NCI-H146 treated with DMSO at 0.1 percent for 48 hours (cell line): ENCODE measurements around the gene SLC8A2.

Experiments
- DNase-seq: peaks from one replicate; lab custom pipeline; 2025; ENCODE audit not compliant: unreplicated experiment; lab: John Stamatoyannopoulos, UW

SLC8A2 gene

GRCh38 chr19:47471733-47472457 is at the start of gene SLC8A2:
Gene SLC8A2 (minus strand): TSS chr19:47471893. CDS start chr19:47466403, 5,490 bp downstream.
- peak; percentile 47 for DNase-seq

GRCh38 chr19:47520839-47521238 is 49.1 kb upstream of the SLC8A2 start:
- no peak for DNase-seq

- DNase-seq = no peak
These were observed 48.7 kb upstream of the SLC8A2 start for GRCh38 chr19:47520343-47520806.

DNA sequence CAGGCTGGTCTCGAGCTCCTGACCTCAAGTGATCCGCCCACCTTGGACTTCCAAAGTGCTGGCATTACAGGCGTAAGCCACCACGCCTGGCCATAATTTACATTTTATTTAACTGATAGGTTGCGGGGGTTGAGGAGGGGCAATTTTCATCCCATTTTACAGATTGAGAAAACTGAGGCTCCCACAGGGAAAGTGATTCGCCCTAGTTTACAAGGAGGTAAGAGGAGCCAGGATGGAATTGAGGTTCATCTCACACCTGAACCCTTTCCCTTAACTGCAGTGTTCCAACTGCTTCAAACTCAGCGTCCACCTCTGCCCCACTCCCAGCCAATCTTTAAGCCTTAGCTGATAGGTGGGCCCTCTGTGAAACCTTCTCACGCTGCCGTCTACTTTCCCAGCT is 47.2 kb upstream of the SLC8A2 start:
- DNase-seq = no peak

- DNase-seq = no peak
These were observed 46.4 kb upstream of the SLC8A2 start for GRCh38 chr19:47518139-47518538.

GRCh38 chr19:47514869-47515588 is 43.3 kb upstream of the SLC8A2 start, which contains the start of gene NAPA:
Gene NAPA (minus strand): TSS chr19:47515063. CDS start chr19:47514940, 123 bp downstream.
- DNase-seq = peak; percentile 99

DNA sequence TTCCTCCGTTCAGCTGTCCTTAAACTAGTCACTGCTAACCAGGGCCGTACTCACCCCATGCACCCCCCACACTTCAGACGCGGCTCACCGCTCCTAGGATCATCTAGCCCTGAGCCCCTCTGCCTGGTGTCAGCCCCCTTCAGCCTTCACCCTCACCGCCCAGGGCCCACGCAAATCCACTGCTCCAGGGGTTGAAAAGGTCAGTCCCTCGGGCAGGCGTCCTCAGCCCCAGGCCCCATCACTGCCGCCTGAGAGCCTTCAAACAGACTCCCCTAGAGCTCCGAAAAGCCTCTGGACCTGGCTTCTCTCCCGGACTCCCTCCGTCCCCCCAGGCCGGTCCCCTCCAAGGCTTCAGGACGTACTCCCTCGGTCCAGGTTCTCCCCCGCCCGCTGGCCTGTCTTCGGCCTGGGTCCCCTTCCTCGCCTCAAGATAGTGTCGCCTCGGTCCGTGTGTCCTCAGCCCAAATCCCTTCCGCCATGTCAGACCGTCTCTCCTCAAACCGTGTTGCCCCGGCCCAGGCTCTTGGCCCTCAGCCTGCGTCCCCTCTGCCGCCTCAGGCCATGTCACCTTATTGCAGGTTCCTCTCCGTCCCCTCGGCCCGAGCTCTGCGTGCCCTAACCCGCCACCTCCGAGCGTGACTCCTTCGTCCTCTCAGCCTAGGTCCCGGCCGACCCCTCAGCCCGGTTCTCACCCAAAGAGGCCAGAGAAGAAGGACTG is 42.6 kb upstream of the SLC8A2 start:
- DNase-seq = no peak

DNA sequence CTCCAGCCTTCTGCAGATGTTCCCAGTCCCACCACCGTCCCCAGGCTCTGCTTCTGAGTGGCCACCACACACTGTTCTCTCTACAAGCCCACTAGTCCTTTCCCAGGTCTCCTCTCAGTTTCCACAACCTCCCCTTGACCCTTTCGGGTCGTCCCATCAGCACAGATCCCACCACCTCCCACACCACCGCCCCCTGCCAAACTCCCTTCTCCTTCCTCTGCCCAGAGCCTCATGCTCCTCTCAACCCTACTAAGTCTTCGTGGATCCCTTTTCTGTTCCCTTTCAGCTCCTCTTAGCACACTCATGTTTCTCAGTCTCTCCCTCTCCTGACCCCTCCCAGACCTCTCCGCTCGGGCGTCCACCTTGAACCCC is 41.2 kb upstream of the SLC8A2 start:
- no peak for DNase-seq

- DNase-seq = no peak
These were observed 40.7 kb upstream of the SLC8A2 start for GRCh38 chr19:47512183-47512947.

- DNase-seq = no peak
These were observed 40.0 kb upstream of the SLC8A2 start for GRCh38 chr19:47511681-47512080.

GRCh38 chr19:47511128-47511517 is 39.4 kb upstream of the SLC8A2 start:
- no peak for DNase-seq

DNA sequence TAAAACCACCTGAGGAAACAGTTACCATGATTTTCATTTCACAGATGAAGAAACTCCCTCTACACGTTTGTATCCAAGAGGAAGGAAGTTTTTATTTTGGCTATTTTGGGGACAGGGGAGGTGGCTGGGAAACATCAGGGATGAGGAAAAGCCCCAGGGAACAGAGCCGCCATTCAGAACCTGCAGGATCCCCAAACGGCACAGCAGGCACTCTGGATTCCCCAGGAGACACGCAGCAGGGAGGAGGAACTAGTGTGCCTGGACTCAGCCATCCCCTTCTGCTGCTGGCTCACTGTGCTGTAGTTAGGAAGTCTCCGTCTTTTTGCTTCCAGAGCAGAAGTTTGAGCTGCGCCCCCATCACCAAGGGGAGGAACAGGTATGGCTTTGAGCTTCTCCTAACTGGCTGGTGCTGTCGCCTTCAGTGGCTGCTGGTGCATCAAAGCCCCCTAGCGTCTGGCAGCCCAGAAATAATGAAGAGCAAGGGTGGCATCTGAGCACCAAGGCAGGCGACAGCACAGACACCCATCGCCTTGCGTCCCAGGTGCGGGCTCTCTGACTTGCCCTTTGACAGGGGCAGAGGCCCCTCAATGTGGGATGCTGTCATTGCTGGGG is 38.9 kb upstream of the SLC8A2 start:
- DNase-seq = no peak

- no peak for DNase-seq
These were observed 38.3 kb upstream of the SLC8A2 start for GRCh38 chr19:47509973-47510372.

GRCh38 chr19:47509170-47509847 is 37.6 kb upstream of the SLC8A2 start:
- DNase-seq = no peak

DNA sequence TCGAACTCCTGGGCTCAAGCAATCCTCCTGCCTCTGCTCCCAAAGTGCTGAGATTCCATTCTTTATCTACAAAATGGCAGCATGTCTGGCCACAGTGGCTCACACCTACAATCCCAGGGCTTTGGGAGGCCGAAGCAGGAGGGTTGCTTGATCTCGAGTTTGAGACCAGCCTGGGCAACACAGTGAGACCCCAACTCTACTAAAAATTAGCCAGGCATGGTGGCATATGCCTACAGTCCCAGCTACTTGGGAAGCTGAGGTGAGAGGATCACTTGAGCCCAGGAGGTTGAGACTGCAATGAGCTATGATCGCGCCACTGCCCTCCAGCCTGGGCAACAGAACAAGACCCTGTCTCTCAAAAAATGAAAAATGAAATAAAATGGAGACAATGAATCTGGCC is 37.0 kb upstream of the SLC8A2 start:
- DNase-seq = no peak

DNA sequence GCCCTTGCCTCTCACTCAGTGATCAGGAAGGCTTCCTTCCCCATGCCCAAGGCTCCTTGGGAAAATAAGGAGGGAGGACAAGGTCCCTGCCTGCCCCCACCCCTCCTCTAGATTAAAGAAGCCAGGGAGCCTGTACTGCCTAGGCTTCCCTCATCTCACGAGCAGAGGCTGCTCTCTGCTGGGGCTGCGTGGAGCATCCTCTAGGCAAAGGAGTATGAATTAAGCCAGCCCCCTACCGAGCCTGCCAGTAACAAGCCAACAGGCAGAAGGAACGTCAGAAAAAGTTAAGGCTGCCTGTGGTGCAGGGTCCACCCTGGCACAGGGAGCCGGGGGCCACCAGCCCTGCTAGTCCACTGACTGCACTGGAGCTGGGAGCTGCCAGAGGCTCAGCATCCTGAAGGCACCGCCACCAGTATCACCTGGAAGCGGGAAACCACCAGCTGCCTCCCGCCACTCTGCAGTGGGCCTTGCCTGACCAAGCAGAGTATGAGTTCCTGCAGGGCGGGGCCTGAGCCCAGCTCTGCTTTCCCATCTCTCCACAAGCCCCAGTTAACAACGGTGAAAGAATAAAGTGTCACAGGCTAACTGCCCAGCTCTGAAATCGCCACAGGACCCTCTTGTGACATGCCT is 36.3 kb upstream of the SLC8A2 start:
- DNase-seq = no peak

- no peak for DNase-seq
These were observed 35.3 kb upstream of the SLC8A2 start for GRCh38 chr19:47507012-47507411.

- DNase-seq = no peak
These were observed 34.8 kb upstream of the SLC8A2 start for GRCh38 chr19:47506459-47506858.

- no peak for DNase-seq
These were observed 33.8 kb upstream of the SLC8A2 start for GRCh38 chr19:47505506-47505905.

- no peak for DNase-seq
These were observed 32.1 kb upstream of the SLC8A2 start for GRCh38 chr19:47503826-47504150.
